NCI-H526 (cell line): Measurements from ENCODE around the gene NSMCE1.
"Not testable (repeated sequence)": the region's sequence is repeated elsewhere in the genome, so short reads cannot be mapped to it uniquely, and the experiment has no call there.

ENCODE experiments used
- DNase-seq, 2 experiments: peaks; one replicate each; lab custom pipeline; 2025; lab: John Stamatoyannopoulos, UW

NSMCE1 gene

DNA sequence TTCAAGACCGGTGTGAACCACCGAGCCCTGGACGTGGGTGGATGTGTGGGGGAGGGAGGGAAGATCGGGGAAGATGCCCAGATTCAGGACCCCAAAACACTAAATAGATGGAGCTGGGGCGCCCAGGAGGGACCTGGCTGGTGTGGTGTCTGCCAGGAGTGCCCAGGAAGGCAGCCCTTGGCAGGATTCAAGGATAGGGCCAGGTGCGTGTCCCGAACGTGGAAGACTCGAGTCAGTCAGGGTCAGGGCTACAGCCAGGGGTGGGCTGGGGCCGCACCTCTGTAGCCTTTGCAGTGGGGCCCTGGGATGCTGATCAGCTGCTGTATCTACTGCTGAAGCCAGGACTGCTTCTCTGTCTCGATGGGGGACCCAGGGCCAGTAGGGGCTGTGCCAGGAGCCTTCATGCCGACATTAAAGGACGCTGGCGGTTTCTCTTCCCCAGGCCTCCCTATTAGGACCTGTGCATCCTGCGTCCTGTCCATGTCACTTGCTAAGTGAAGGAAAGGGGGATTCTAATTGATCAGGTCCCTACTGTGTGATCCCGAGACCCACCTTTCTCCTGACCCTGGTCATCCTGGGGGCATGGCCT is 52.2 kb downstream of the NSMCE1 start:
- DNase-seq = no peak

DNA sequence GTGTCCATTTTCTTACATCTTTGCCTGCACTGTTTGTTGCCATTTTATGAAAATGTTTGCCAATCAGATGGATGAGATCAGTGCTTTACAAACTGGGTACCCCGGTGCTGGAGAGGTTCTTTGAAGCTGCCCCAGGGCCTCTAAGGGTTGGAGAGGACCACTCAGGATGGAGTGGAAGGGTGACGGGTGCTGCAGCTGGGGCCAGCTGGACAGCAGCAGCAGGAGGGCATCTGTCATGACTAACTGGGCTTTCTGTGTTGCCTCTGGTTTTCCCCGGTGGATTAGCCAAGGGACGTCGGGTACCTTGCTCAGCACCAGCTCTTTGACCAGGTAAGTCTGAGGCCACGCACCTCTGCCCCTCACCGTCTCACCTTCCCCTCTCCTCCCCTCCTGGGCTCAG is 52.9 kb downstream of the NSMCE1 start:
- no peak for DNase-seq

DNA sequence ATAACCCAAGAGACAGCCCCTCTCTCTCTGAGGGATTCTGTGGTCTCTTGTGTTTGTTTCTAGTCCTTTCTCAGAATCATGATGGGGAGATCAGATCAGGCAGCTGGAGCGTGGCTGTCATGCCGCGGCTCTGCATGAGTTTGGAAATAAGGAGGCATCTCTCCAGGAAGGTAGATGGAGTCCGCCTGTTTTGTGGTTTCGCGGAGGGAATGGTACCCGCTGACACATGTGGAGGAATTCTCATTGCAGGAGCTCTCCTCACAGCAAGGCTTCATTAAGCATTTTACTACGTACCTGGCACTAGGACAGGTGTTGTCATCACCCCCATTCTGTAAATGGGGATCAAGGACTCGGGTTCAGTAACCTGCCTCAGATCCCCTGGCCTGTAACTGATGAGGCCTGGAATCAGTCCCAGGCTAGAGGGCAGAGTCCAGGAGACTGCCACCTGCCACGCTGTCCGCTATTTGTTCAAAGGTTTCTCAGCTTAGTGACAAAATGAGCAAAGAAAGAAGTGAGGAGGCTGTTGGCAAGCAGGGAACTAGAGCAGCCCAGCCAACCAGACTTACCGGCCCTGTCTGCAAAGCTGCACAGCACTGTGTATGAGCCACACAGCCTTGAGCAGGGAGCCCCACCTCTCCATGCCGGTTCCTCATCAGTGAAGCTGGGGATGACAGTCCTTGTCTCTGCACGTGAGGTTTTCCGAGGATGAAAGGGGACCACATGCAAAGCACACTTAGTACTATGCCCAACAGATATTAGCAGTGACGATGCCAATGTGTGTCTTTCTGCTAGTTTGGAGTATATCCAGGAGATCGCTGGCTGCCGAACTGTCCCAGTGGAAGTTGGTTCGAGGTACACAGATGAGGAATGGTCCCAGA is 54.2 kb downstream of the NSMCE1 start:
- DNase-seq = peak in 1 of 2 experiments; percentile 38

DNA sequence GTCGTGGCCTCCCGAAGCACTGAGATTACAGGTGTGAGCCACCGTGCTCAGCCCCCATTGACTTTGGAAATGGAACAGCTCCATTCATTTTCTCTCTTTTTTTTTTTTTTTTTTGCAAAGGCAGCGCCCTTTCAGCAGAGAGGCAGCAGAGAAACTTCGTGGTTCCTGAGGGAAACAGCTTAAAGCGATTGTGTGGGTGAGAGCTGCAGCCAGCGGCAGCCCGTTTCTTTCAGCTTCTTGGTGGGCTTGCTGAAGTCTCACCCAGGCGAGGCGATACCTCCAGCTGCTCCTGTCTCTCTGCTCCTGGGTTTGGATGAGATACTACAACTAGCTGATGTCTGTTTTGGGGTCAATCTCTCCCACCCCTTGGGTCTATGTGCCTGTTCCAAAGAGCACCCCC is 57.5 kb downstream of the NSMCE1 start:
- DNase-seq = no peak

DNA sequence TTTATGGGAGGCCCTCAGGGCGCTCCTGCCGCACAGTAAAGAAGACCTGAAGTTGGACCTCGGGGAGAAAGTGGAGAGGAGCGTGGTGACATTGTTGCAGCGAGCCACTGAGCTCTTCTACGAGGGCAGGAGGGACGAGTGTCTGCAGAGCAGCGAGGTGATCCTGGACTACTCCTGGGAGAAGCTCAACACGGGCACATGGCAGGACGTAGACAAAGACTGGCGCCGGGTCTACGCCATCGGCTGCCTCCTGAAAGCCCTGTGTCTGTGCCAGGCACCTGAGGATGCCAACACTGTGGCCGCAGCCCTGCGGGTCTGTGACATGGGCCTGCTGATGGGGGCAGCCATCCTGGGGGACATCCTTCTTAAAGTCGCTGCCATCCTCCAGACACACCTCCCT is 58.4 kb downstream of the NSMCE1 start:
- DNase-seq = no peak

DNA sequence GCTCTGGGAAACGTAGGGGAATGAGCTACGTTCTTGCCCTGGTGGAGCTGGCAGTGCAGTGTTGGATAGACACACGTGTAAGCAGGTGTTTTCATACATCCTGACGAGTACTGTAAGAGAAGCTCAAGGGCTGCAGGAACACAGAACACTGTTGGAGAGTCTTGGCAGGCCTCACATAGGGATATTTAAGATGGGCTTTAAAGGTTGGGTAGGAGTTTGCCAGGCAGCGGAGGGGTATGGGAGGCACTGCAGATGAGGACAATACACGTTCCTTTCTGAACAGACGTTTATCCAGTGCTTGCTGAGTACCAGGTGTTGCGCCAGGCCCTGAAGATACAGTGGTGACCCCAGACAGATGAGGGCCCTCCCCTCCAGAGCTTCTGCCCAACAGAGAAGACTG is 59.0 kb downstream of the NSMCE1 start:
- no peak for DNase-seq

DNA sequence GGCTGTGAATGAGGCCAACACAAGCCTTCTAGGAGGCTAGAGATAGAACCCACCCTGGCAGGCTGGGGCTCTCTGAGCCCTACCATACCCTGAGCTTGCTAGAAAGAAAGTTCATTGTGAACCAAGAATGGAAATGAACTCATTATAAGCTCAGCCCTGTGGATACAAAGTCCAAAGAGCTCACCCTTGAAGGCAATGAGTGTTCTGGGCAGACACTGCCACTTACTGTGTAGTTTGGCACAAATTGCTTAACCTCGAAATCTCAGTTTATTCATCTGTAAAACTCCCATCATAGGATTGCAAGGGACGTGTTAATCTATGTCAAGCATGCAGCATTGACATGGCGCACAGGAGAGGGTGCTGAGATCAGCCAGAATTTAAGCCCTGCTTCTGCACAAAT is 59.8 kb downstream of the NSMCE1 start:
- DNase-seq = no peak

DNA sequence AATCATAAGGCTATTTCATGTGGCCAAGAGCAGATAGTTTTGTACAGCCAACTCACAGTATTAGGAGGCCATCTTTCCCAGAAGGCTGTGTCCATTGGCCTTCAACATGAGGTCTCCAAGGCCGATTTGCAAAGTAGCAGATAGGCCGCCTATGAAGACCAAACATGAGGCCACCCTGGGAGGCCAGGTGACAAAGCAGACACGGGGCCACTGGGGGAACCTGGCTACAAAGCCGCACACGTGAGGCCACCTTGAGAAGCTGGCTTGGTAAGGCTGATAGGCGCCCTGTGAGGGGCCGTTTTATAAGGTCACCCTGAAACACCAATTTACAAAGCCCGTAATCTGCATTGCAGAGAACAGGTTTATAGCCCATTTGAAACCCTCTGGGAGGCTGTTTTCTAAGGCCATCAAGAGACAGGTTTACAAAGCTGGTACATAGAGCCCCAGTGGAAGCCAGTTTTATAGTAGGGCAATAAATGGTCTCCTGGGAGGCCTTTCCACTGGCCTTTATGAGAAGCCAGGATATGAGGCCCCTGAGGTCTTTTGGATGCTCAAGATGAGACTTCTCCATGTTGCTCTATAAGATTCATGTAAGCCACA is 60.4 kb downstream of the NSMCE1 start:
- DNase-seq = no peak

DNA sequence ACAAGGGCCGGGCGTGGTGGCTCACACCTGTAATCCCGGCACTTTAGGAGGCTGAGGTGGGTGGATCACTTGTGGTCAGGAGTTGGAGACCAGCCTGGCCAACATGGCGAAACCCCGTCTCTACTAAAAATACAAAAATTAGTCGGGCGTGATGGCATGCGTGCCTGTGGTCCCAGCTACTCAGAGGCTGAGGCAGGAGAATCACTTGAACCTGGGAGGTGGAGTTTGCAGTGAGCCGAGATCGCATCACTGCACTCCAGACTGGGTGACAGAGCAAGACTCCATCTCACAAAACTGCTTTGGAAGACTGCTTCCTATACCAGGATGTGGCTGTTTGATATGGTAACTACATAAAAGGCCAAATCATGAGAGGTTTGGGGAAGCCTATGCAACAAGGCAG is 61.5 kb downstream of the NSMCE1 start:
- DNase-seq = not testable (repeated sequence)

DNA sequence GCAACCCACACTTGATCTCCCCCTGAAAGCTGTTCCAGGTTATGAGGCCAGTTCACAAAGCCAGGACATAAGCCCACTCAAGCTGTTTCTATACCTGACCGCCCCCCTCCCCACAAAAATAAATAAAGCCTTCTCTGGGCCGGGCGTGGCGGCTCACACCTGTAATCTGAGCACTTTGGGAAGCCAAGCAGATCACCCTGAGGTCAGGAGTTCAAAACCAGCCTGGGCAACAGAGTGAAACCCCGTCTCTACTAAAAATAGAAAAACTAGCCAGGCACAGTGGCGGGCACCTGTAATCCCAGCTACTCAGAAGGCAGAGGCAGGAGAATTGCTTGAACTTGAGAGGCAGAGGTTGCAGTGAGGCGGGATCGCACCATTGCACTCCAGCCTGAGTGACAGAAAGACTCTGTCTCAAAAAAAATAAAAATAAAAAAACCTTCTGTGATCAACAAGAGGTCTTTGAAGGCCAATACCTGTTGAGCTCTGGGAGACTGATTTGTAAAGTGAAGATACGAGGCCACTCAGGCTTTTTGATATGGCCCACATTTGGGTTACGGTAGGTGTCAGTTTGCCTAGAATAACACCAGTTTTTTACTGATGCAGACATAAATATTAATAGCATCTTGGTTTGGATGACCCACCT is 63.0 kb downstream of the NSMCE1 start:
- DNase-seq = no peak

DNA sequence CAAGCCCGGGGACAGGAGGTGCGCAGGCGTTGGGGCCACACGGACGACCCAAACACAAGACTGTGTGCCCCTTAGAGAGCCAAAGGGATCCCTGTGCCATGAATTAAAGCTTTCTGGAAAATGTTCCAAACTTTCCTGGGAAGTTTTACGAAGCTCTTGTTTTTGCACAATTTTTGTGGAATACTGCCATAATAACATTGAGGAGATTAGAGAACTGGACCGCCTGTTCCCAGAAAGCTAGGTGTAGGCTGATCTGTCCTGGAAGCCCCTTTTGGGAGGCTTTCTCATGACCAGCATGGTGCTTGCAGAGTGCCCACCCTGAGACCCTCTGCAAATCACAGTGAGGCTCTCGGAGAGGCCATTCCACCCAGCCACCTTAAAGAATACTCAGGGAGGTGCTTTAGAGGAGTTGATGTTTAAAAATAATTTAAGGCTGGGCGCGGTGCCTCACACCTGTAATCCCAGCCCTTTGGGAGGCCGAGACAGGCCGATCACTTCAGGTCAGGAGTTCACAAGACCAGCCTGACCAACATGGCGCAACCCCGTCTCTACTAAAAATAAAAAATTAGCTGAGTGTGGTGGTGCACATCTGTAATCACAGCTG is 64.2 kb downstream of the NSMCE1 start:
- DNase-seq = no peak

DNA sequence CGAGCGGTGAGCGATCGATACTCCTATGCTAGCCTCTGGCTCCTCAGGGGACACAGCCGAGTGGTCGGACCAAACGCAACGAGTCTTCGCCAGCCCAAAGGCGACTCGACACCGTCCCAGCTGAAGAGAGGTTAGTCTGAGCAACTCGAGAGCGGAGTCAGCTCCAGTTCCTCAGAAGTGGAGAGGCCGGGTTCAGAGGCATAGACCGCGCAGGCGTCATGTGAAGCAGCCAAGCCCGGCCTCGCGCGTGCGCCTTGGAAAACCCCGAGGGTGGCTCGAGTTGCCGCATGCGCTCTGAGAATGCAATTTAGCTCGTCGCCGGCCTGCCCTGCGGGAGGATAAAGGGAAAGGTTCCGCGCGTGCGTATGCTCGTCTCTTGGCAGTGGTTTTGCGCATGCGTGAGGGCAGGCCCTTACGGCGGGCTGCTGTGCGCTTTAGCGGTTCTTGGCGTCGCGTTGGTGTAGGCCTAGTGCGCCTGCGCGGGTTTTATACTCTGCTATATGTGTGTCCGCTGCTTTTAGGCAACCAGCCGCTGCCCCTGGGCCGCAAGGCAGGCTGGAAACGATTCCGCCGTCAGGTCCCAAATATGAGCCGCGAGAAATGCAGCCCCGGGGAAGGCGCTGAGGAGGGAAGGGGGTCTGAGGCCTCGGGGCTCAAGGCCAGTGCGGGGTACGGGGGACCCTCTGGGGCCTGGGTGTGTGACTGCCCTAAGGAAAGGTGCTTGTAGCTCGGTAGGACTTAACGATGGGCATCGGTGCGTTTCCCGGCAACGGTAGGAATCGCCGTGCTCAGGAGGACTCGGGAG is 64.9 kb downstream of the NSMCE1 start, which contains the start of gene KDM8:
Gene KDM8 (plus strand): TSS at position 20 of the 805 bp plus-strand sequence. CDS start 6,598 bp downstream, outside the sequence.
- DNase-seq = peak; percentile 98 to 99

DNA sequence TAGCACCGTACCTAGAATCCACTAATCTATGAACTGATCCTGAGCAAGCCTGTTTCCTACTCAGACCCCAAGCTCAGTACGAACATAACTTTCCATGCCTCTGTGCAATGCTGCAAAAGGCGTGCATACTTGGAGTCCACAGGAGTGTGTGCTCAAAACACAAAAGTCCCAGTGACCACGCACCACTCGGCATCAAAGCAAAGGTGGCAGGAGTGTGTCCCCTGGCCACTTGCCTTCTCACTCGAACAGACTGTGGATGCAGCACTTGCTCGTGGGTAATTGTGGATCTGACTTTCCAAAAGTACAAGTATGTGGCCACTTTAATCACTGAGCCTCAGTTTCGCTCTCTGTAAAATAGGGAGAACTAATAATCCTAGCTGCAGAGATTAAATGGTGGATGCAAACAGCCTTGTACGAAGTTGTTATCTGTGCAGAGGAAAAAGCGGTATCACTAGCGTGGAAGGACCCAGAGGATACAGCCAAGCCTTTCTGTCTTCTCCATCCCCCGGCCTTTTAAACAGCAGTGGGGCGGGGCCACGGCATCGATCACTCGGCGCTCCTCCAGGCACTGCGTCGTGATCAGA is 65.6 kb downstream of the NSMCE1 start:
- peak in 1 of 2 experiments; percentile 96 for DNase-seq

DNA sequence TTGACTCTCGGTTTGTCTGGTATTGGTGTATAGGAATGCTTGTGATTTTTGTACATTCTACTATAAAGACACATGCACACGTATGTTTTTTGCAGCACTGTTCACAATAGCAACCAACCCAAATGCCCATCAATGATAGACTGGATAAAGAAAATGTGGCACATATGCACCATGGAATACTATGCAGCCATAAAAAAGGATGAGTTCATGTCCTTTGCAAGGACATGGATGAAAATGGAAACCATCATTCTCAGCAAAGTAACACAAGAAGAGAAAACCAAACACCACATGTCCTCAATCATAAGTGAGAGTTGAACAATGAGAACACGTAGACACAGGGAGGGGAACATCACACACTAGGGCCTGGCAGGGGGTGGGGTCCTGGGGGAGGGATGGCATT is 67.7 kb downstream of the NSMCE1 start:
- DNase-seq = not testable (repeated sequence)

DNA sequence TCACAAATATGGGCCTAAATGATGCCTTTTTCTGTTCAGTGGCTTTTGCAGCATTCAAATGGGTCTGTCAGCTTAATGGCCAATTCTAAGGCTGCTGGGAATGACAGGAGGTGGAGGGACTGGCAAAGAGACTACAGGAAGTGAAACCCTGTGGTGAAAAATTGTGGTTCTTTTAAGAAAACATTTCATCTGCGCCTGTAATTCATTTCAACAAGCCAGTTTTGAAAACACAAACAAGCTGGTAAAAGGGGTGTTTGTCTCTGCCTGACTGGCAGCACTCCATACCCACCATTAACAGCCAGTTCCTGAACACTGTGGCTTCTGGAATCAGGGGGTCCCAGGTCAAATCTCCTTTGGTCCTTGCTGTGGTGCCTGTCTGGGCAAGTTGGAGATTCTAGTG is 68.8 kb downstream of the NSMCE1 start:
- no peak for DNase-seq

DNA sequence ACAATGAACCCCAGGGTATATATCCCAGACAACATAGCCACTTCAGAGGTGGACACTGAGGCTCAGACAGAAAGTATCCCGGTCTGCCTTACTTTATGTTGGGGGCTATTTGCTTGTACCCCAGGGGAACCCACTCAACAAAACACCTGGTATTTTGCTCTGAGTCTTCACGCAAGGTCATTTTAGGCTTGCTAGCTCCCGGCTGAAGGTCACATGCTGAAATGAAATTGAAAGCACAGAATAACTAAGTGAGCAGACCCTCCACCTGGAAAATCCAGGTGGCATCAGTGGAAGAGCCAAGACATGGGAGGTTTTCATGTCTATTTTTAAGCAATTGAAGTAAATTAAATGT is 69.4 kb downstream of the NSMCE1 start:
- no peak for DNase-seq

DNA sequence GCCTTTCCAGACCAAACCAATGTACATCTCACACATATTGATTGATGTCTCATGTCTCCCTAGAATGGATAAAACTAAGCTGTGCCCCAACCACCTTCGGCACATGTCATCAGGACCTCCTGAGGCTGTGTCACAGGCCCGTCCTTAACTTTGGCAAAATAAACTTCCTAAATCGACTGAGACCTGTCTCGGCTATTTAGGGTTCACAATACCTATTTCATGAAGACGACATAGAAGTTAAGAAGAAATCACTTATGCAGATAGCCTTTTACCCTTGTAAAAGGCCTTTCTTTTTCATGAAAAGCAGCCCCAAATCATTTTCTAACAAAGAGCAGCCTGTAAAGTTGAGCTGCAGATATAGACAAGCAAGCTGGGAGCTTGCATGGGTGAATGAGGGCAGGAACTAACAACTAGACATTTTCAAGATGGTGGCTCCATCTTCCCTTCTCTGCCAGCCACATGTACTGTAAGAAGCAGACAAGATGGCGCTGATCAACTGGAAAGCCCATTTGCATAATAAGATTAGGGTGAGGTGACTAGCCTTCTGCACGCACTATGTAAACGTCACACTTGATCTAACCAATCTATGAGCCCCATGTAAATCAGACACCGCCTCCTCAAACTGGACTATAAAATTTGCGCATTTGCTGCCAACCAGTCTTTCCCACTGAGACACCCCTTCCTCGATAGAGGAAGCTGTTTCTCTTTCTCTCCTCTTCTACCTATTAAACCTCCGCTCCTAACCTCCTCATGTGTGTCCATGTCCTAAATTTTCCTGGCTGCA is 69.9 kb downstream of the NSMCE1 start:
- DNase-seq = peak; percentile 35 to 46

DNA sequence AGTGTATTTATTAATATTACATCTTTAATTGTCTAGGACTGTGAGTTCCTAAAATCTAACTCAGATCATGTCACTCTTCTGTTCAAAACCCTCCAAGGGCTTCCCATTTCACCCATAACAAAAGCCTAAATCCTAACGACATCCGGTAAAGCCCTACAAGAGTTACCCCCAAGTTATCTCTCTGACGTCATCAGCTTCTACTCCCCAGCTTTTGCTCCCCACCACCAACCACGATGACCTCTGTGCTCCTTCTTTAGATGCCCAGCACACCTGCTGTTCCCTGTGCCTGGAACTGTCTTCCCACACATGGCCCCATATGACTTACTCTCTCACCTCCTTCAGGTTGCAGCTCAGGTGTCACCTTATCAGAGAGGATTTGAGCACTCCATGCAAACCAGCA is 71.6 kb downstream of the NSMCE1 start:
- no peak for DNase-seq

DNA sequence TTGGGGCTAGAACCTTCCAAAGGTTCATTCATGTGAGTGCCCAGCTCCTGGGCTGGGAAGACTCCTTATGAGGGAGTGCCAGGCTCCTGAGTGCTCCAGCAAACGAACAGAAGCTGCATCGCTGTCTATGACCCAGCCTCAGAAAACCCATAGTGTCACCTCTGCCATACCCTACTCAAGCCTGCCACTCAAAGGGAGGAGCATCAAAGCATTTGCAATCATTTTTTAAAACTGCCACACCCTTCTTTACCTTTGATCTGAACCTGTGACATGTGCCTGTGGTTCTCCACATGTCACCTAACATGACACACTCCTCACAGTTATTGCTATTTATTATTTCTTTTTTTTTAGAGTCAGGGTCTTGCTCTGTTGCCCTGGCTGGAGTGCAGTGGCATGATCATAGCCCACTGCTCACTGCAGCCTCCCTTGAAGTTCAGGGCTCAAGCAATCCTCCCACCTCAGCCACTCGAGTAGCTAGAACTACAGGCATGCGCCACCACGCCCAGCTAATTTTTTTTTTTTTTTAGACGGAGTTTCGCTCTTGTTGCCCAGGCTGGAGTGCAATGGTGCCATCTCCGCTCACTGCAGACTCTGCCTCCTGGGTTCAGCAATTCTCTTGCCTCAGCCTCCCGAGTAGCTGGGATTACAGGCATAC is 72.5 kb downstream of the NSMCE1 start:
- no peak for DNase-seq
